Hippocampal formation (tissue), 2 donors: ENCODE measurements around the gene C7orf33.
"Not testable (repeated sequence)": the region's sequence is repeated elsewhere in the genome, so short reads cannot be mapped to it uniquely, and the experiment has no call there.

Source experiments
- DNase-seq, 2 donors: peaks; one replicate each; lab custom pipeline; 2025; lab: John Stamatoyannopoulos, UW

Gene C7orf33

DNA sequence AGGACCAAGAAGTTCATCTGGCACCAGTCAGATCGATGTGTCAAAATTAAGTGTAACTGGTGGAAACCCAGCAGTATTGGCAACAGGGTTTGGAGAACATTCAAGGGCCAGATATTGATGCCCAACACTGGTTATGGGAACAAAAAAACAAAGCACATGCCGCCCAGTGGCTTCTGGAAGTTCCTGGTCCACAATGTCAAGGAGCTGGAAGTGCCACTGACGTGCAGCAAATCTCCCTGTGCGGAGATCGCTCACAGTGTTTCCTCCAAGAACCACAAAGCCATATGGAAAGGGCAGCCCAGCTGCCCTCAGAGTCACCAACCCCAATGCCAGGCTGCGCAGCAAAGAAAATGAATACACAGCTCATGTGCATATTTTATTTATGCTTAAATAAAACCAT is 10.1 kb upstream of the C7orf33 start:
- no peak for DNase-seq

DNA sequence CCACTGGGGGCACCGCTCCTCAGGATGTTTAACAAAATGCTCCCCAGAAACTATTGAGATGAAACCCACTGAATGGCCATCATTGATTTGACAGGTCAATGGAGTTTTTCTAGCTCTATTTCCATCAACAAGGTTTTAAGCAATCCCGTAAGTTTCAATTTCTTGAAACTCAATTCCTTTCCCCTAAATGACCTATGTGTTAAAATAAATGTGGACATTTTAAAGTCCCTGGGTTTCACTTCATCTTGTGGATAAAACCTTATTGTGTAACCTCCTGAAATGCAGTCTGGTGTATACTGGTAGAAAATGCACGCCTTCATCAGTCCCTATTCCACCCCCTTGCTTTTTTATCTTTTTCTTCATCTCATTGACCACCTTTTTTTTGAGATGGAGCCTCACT is 8.9 kb upstream of the C7orf33 start:
- no peak for DNase-seq

DNA sequence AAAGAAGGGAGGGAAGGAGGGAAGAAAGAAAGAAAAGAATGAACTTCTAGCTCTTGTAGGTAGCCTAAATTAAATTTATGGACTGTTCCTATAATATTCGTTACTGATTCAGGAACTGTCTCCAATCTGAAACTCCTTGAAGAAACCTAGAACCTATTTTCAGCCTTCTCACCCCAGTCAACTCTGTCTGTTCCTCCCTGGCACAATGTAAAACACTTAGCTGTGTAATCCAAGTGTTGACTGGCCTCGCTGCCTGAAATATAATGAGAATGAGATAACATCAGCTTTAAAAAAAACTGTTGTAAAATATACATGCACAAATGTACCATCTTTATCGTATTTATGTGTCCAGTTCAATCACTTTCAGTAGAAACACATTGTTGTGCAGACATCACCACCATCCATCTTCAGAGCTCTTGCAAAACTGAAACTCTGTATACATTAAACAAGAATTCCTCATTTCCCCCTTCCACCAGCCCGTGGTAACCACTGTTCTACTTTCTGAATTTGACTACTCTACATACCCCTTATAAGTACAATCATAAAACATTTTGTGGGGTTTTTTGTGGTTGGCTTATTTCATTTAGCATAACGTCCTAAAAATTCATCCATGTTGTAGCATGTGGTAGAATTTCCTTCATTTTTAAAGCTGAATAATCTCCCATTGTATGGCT is 6.3 kb upstream of the C7orf33 start:
- DNase-seq: no peak

DNA sequence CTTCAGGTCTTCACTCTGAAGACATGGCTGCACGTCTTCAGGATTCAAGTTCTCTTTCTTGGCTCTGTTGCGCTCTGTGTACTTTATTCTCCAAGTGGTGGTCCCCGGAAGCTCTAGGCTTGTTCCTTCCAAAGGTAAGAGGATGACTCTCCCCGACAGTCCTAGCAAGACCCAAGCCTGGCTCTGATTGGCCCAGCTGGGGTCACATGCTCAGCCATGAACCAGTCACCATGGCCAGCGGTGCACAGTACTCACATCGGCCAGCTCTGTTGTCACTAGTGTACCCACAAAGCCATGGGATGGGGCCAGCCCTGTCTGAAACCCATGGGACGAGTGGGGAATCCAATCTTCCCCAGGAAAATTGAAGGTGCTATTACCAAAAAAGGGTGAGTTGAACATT is 5.2 kb upstream of the C7orf33 start:
- DNase-seq: no peak

DNA sequence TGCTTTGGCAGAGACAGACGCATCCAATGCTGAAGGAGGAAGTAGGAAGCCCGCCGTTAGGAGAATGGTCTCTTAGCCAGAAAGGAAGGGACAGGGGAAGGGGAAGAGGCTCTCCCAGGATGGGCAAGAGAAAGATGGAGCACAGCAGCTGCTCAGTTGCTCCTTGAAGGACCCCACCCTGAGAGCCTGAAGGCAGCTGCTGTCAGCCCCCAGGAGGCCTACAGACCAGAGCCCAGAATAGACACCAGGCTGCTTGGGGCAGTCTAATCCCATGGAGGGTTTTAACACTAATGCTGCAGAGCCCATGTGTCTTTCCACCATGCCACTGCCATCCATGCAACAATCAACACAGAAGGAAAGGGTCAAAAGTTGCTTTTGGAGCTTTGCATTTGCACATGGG is 3.5 kb upstream of the C7orf33 start:
- no peak for DNase-seq

DNA sequence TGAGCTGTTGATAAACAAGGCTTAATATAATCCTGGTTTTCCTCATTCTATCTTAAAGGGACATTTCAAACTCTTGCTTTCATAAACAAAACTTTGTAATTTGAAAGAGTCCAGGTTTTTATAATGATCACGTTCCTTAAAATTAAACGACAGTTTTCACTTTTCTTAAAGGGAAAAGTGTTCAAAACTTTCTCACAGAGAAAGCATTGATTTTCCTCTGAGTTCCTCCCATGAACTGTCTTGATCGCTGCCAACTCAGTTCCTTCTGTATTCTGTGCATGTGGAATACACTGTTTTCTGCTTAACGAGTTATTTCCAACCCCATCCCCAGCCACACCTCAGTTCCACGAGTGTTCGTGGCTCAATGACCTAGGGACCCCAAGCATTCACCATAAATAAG is 2.4 kb upstream of the C7orf33 start:
- no peak for DNase-seq

DNA sequence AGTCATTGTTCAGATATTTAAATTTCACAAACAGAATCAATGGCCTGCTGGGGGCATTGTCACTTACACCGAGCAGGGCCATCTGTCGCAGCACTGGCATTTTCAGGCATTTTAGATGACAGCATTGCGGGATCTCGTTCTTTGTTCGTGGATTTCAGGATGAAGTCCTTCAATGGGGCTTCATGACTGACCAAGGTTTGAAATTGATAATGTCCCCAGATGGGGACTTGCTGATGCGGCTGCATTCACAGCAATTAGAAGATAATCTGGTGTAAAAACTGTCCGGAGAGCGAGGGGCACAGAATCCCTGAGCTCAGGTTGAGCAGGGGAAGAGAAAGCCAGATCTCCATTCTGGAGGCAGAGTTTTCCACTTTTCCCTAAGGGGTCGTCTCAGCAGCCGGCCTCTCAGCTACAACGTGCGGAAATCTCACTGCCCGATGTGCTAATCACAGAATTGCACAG is 1.9 kb upstream of the C7orf33 start:
- no peak for DNase-seq

DNA sequence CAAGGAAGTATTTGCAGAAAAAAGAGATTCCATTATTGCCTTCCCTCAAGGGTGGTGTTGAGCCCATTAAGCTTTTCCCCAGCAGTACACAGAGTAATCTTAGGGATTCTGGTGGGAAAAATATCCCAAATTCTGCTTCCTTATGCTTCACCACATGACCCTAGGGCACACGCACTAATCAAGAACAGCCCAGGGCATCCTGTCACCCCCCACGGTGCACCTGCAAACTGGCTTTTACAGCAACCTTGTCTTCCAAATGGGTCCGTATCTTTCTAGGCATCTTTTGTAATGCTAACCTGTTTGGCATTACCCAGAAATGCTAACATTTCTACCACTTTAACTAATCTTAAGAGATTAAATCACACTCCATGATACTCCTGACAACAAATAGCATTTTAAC is 926 bp upstream of the C7orf33 start:
- DNase-seq: no peak

DNA sequence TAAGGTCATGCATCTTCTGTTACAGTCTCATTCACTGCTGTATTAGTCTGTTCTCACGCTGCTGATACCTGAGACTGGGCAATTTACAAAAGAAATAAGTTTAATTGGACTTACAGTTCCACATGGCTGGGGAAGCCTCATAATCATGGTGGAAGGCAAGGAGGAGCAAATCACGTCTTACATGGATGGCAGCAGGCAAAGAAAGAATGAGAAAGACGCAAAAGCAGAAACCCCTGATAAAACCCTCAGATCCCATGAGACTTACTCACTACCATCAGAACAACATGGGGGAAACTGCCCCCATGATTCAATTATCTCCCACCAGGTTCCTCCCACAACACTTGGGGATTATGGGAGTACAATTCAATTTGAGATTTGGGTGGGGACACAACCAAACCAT is 5.8 kb downstream of the C7orf33 start:
- DNase-seq: not testable (repeated sequence)

DNA sequence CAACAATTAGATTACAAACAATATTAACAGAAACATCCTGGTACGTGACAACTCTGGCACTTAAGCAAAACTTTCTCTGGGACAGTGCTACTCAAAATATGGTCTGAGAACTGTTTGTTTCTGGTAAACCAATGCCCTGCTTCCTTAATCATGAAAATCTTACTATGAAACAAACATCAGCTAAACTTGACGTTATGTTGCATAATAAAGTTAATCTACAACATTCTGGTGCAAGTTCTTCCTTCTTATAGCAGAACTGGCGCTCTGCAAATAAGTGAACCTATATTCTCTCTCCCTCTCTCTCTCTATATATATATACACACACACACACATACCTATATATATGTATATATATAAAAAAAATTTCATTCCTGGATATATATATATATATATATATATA is 7.8 kb downstream of the C7orf33 start:
- DNase-seq: no peak

DNA sequence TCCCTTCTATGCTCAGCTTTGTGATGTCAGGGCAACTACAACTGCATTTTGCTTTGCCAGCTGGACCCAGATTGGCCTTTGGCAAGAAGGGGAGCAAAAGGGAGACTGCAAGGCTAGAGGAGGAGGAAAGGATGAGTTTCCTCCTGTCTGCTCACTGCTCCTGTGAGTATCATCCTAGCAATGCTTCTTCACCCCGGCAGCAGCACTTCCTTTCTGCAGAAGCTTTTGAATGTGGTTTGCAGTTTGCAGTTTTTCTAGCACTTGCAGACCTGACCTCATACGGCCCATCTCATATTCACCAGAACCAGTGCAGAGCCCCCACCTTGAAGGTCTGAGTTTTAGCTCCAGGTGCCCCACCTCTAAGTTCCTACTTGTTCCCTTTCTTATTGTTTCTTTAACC is 14.8 kb downstream of the C7orf33 start:
- DNase-seq: no peak

DNA sequence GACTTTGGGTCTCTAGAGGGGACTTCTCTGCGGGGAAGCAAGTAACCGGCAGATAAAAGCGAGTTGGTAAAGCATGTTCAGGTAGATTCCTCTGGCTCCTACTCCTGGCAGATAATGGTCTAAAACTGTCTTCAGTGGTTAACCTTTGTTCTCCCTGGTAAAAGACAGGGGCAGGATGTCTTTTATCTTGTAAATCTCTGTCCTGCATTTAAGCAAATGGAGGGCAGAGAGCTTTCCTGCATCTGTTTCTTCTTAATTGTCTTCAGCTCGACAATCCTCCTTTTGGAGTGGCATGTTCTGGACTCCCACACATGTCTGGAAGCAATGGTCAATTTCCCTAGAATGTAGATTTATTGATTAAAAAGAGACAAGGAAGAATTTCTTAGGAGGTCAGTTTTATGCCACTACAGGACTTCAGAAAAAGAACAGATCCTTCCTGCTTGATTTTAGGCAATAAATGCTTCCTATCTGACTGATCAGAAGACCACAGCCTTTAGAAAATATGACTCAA is 16.6 kb downstream of the C7orf33 start:
- DNase-seq: no peak

DNA sequence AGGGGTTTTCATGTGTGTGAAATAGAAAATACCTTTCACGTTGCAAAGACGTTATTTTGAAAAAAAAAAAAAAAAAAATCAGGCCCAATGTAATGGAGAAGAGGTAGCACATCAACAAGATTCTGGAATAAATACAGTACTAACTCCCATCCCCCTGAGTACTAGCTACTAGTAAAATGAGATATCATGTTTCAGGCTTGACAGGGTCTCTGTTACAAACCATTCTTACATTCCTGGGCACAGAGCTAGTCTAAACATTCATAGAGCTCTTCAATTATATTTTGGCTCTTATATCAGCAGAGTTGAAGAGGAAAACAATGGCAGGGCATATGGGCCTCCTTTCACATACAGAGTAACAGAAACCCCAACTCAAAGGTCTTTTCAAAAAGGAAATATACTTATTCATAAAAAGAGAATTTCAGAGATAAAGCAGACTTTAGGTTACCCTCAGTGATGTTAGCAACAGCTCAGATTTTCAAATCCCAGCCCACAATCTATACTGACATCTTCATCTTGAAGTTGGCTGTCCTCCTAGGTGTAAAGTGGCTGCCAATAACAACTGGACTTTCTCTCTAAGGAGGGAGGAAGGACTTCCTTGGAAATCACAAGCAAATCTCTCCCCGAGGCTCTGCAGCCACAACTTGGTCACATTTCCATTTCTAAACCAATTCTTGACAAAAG is 18.6 kb downstream of the C7orf33 start:
- no peak for DNase-seq

DNA sequence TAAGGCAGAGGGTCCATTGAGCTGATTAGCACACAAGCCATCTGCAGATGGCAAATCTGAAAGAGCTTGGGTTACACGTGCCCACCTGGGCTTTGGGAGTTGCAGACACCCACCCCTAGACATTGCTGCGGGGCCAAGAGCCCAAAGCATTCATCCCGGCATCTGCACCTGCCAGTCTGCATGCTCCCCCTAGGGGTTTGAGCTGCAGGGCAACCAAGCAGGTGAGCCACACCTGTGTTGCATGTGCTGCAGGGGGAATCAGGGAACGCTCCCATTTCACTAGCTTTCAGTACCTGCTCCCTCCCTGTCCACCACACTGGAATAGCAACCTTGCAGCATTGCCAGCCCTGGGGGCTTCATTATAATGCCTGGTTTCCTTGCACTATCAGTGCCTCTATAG is 21.1 kb downstream of the C7orf33 start:
- no peak for DNase-seq

DNA sequence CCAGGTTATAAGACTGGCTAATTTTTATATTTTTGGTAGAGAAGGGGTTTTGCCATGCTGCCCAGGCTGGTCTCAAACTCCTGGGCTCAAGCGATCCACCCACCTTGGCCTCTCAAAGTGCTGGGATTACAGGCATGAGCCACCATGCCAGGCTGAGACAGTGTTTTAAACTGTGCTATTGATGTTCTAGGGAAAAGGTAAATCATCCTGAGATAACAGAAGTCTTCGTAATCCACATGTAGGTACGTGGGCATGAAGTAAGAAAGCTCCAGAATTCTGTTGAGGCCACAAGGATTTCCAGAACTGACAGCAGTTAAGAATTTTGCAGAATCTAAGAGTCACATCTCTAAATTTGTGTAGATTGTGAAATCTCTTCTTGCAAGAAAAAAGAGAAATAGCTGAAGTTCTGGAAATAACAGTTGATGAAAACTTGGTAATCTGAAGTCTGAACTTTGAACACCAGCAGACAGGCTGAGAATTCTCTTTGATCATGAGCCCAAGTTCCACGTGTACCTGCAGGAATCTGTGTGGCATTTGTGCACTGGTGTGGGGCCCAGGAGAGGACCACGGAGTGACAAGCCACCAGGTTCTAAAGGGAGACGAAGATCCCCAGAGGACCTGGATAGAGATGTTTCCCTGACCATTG is 24.6 kb downstream of the C7orf33 start:
- no peak for DNase-seq

DNA sequence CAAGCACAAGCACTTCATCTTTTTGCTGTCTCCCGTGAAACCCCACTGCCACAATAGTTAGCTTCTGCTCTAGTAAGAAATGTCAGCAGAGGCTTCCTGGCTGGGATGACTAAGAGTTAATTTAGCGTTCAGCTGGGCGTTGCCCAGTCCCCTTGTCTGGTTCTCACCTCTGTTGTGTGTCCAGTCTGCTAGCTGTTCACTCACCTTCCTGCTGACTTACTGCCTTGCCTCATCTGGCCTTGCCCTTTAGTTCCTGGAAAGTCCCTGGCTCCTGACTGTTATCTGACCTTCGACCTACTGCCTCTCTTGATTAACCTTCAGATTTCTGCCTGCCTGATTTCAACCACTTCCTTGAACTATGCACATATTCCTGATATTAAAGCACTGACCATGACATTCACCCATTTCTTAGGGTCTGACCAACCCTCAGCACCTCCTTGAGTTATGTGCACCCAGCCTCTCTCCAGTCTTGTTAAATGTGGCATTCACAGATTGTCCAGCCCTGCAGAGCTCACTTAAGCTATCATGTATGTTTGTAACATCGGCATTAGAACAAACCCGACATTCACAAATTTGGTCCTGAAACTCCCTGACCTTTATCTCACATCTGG is 30.3 kb downstream of the C7orf33 start:
- DNase-seq: no peak

DNA sequence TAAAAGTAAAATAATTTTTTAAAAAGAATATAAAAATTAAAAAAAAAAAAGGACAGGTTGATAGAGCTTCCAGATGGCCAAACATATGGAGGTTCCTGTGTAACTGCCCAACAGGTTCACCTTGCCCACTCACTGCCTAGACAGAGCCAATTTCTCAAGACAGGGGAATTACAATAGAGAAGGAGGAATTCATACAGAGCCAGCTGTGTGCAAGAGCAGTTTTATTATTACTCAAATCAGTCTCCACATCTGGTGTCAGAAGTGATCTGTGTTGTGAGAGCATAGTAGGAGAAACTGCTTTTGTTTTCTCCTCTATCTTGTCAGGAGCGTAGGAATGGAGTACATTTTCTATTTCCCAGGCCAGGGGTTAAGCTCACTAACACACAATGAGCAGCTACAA is 31.0 kb downstream of the C7orf33 start:
- no peak for DNase-seq

DNA sequence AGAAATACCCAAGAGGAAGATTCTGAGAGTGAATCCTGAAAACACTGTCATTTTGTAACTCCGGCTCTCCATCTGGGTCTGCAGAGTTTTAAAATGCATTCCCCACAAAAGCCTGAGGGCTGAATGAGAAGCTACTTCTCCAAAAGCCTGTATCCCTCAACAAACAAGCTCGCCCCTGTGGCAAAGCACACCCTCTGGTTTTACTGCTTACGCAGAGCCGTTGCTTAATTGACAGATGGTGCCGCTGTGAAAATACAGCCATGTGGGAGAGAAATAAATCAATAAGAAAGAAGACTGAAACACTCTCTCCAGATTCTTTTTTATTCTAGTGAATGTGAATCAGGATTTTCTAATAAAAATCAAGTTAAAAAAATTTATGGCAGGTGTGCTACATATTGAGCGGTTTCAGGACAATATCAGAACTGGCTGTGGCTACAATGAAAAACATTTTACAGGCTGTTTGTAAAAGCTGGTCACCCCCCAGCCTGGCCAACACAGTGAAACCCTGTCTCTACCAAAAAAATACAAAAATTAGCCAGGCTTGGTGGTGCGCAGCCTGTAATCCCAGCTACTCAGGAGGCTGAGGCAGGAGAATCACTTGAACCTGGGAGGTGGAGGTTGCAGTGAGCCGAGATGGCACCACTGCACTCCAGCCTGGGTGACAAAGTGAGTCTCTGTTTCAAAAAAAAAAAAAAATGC is 32.5 kb downstream of the C7orf33 start:
- DNase-seq: peak in 1 of 2 donors; percentile 34

DNA sequence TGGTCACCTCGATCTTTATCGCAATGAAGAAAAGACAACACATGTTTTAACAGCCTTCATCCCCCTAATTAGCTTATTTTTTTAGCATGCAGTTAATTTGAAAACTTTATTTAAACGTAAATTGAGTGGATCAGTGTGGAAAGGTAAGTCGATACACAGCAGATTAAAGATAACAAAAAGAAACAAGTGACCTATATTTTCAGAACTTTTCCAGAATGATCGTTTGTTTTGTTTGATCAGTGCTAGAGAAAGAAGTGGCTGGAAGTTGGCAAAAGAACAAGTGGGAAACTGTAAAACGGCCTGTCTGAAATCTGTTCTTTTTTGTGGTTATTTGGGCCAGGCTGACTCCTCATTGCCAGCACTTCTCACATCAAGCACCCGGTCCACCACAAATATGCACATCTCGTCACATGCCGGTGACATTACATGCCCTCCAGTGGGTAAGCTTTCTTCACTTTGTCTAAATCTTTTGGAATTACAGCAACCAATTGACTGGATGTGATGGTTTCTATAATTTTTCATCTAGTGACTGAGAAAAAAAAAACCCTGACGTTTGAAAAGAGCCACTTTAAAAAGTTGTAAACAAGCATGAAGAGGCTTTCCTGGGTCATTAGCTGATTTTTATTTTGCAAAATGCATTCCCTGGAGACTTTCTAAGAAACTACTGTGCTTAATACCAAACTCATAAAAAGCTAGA is 33.2 kb downstream of the C7orf33 start:
- DNase-seq: no peak

DNA sequence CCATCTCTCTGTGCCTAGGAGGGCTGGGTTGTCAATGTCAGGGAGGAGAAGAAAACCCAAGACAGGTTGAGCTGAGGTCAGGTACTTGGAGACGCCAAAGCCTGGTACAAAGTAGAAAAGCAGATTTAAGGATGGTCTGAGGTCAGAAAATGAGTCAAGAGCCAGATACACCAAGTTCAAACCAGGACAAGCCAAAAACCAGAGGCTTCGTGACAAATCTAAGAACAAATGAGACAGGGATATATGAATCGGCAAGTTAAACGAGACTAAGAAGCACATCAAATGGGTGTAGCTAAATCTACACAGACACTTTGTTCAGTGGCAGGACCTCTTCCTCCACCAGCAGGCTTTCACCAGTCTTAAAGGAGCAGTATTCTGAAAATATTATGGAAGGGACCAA is 34.2 kb downstream of the C7orf33 start:
- no peak for DNase-seq

DNA sequence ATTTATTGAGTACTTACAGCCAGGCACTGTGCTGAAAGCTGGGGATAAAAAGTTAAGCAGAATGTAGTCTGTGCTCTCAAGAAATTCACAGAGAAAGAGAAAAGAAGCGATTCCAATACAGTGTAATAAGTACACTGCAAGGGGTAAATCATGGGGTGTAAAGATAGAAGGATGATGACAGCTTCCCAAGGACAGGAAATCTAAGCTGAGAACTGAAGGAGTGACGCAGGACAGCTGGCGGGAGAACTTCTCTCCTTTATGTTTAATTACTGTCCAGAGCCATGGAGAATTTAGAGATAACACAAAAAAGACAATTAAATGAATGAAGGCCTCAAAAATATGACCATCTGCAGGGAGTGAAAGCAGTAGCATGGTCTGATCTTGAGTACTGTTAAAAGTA is 34.8 kb downstream of the C7orf33 start:
- DNase-seq: no peak
